ENCODE measurements around the gene ZNF549. TPM values are rescaled to one million over a fixed set of nuclear protein-coding genes. Genes with fewer than 3 reads are reported as not detected.
A peak's percentile ranks its signal among the peaks of the same experiment; 100 is the strongest.
"Not testable (repeated sequence)": the region's sequence is repeated elsewhere in the genome, so short reads cannot be mapped to it uniquely, and the experiment has no call there.

ZNF549 gene
- total RNA-seq (2014; rRNA removed; shearing (Covaris generic)) = 2.6 and 3.9 TPM in 2 replicates

GRCh38 chr19:57527136-57527881 is at the start of gene ZNF549:
ZNF549 (plus strand) TSS chr19:57527356; CDS start chr19:57527574, 218 bp downstream.
- DNase-seq (ENCODE audit: low spot score) = peak; percentile 95
- in situ Hi-C loops (cut with HindIII; ENCODE audit: low sequenced_read_pairs) = no loop called here

DNA sequence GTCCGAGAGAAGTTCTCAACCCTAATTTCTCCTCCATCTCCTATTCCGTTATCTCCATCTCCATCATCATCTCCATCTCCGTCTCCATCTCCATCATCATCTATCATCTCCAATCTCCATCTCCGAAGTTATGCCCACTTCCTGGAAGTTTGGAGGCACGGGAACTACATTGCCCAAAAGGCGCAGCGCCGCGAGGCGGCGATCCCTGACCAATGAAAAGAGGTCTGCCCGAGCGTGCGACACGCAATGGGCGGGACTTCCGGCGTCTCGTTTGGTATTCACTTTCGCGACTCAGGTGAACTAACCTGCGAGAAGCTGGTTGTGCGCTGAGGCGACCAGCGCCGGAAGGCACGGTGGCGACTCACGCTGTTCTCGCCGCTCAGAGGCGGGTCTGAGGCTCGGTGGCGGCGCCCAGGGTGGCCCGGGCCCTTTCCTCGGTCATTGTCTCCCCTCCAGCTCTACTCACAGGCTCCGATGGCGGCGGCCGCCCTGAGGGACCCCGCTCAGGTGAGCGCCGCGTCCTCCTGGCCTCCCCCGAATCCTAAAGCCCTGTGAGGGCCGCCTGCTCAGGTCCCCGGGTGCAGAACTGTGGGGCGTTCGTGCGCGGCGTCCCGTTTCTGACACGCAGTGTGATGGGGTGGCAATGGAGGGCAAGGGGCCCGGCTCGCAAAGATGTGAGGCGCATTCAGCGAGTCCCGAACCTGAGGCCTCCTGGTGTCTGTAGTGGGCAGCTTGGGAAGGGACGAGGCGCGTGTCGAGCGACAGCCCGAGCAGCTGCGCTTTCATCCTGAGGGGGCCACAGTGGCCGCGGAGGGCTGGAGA is 39.5 kb upstream of the ZNF549 start, which contains the start of gene ZNF419:
Gene ZNF419, plus strand, starts transcription at position 274 of the 822 bp plus-strand sequence. Its CDS starts 201 bp downstream, at position 475.
- DNase-seq (ENCODE audit: low spot score) = peak; percentile 94
- in situ Hi-C loops (cut with HindIII; ENCODE audit: low sequenced_read_pairs) = not testable (repeated sequence)

DNA sequence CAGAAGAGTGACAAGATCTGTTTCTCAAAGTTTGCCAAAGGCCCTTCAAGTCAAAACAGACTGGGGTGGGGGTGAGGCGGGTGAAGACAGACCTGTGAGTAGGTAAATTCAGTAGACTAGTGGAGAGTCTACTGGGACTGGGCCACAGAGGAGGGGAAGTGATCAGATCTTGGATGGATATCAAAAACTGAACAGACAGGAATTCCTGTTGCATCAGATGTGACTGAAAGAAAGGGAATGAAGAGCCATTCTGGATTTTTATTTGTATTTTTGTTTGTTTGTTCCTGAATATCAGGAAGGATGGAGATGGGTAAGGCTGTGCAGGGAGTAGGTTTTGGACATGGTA is 38.9 kb upstream of the ZNF549 start:
- in situ Hi-C loops (cut with HindIII; ENCODE audit: low sequenced_read_pairs); DNase-seq (ENCODE audit: low spot score): not testable (repeated sequence)

- in situ Hi-C loops (cut with HindIII; ENCODE audit: low sequenced_read_pairs); DNase-seq (ENCODE audit: low spot score): not testable (repeated sequence)
These were observed 27.9 kb upstream of the ZNF549 start for GRCh38 chr19:57499332-57499679.

GRCh38 chr19:57499680-57500395 is 27.3 kb upstream of the ZNF549 start, which contains the start of gene ZNF773:
ZNF773 (plus strand) TSS chr19:57499938; CDS start chr19:57500081, 143 bp downstream.
- peak; percentile 94 for DNase-seq (ENCODE audit: low spot score)
- in situ Hi-C loops (cut with HindIII; ENCODE audit: low sequenced_read_pairs) = not testable (repeated sequence)

GRCh38 chr19:57500400-57500799 is 26.8 kb upstream of the ZNF549 start:
- in situ Hi-C loops (cut with HindIII; ENCODE audit: low sequenced_read_pairs); DNase-seq (ENCODE audit: low spot score): not testable (repeated sequence)

DNA sequence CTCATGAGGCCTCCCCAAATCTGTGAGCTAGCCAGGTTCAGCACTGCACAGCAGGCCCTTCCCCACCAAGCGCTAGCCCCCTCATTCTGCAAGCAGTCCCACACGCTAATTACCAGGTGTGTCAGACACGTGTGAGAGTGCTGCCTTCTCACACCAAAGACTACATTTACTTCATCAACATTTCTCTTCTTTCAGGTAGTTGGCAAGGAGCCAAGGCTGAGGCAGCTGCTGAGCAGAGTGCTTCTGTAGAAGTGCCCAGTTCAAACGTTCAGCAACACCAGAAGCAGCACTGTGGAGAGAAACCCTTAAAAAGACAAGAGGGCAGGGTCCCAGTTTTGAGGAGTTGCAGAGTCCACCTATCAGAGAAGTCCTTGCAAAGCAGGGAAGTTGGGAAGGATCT is 21.0 kb upstream of the ZNF549 start:
- in situ Hi-C loops (cut with HindIII; ENCODE audit: low sequenced_read_pairs) = no loop called here
- no peak for DNase-seq (ENCODE audit: low spot score)

- in situ Hi-C loops (cut with HindIII; ENCODE audit: low sequenced_read_pairs) = no loop called here
- no peak for DNase-seq (ENCODE audit: low spot score)
These were observed 15.7 kb upstream of the ZNF549 start for GRCh38 chr19:57511484-57511883.

DNA sequence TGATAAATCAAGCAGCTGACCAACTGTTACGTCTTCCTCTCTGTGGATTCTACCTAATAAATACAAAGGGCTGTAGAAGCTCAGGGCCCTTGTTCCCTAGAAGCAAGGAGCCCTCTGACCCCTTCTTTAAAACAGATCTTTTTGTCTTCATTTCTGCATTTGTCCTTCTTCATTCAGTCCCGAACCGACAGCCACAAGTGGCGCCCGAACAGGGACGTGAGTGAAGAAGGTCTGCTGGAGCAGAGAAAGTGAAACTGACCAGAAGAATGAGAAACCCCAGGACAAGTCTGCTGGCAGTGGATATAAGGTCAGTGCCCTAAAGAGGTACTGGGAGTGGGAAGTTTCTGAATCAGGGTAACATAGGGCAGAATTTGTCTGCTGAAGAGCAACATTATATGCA is 14.3 kb upstream of the ZNF549 start:
- no peak for DNase-seq (ENCODE audit: low spot score)
- in situ Hi-C loops (cut with HindIII; ENCODE audit: low sequenced_read_pairs) = no loop called here

- DNase-seq (ENCODE audit: low spot score) = no peak
These were observed 11.9 kb upstream of the ZNF549 start for GRCh38 chr19:57515255-57515654.

GRCh38 chr19:57518021-57518420 is 9.1 kb upstream of the ZNF549 start:
- DNase-seq (ENCODE audit: low spot score); in situ Hi-C loops (cut with HindIII; ENCODE audit: low sequenced_read_pairs): not testable (repeated sequence)

More at GRCh38 chr19:57515255-57515654, 11.9 kb upstream of the ZNF549 start:
- in situ Hi-C loops (cut with HindIII; ENCODE audit: low sequenced_read_pairs) = no loop called here

DNA sequence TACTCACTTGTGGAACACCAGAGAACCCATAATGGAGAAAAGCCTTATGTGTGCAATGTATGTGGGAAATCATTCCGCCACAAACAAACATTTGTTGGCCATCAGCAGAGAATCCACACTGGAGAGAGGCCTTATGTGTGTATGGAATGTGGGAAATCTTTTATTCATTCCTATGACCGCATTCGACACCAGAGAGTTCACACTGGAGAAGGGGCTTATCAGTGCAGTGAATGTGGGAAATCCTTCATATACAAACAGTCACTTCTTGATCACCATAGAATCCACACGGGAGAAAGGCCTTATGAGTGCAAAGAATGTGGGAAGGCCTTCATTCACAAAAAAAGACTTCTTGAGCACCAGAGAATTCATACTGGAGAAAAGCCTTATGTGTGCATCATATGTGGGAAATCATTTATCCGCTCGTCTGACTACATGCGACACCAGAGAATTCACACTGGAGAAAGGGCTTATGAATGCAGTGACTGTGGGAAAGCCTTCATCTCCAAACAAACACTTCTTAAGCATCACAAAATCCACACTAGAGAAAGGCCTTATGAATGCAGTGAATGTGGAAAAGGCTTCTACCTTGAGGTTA is 10.9 kb downstream of the ZNF549 start:
- no peak for DNase-seq (ENCODE audit: low spot score)

DNA sequence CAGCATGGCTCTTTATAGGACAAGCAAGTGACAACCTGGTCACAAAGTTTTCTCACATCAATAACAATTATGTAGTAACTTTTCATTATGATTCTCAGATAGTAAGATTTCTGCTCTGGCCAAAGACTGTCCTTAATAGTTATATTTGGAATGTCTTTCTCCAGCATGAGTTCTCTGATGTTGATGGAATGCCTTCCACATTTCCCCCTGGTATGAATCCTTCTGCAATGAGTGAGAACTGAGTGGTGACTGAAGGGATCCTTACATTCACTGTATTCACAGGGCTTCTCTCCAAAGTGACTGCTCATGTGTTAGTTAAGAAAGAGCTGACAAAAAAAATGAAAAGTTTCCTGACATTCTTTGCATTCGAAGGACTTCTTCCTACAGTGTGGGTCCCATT is 19.4 kb downstream of the ZNF549 start:
- in situ Hi-C loops (cut with HindIII; ENCODE audit: low sequenced_read_pairs) = no loop called here
- DNase-seq (ENCODE audit: low spot score) = no peak

More for the DNA sequence above, 10.9 kb downstream of the ZNF549 start:
- in situ Hi-C loops (cut with HindIII; ENCODE audit: low sequenced_read_pairs) = no loop called here

DNA sequence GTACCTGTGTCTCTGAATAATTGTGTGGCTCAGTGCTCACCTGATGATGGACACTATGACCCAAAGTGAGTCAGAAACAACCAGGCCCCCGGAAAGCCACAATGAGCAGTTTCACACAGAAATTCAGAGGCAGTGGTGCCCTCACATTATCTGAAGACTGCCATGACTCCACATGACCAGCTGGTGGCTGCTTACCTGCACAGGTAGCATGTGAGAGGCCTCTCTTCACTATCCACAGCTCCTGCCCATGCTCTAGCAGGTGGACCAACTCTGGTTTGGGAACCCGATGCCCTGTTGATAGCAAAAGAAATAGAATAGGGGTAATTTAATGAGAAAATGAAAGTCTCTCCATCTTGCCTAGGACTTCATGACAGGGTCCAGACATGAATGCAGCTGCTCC is 25.3 kb downstream of the ZNF549 start:
- in situ Hi-C loops (cut with HindIII; ENCODE audit: low sequenced_read_pairs) = no loop called here
- no peak for DNase-seq (ENCODE audit: low spot score)

DNA sequence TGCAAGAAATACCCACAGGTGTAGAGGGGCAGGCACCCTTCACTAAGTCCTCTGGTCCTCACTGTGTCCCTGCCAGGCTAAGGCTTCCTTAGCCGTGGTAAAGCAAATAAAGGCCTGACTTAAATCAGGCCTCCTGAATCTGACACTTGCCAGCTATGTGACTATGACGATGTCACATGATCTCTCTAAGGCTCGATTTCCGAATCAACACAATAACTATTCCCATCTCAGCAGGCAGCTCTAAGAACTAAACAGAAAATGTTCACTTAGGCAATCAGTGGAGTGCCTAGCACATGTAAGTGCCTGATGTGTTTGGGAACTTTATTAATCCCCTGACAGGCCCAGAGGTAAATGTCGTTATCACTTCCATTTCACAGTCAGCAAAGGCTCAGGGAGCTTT is 30.5 kb downstream of the ZNF549 start:
- in situ Hi-C loops (cut with HindIII; ENCODE audit: low sequenced_read_pairs) = no loop called here
- DNase-seq (ENCODE audit: low spot score) = no peak

- peak; percentile 8 for DNase-seq (ENCODE audit: low spot score)
- in situ Hi-C loops (cut with HindIII; ENCODE audit: low sequenced_read_pairs) = no loop called here
These were observed 31.4 kb downstream of the ZNF549 start for GRCh38 chr19:57558525-57558924.

- in situ Hi-C loops (cut with HindIII; ENCODE audit: low sequenced_read_pairs) = no loop called here
- DNase-seq (ENCODE audit: low spot score) = peak; percentile 13
These were observed 31.9 kb downstream of the ZNF549 start for GRCh38 chr19:57559008-57559403.

- in situ Hi-C loops (cut with HindIII; ENCODE audit: low sequenced_read_pairs) = no loop called here
- DNase-seq (ENCODE audit: low spot score) = peak; percentile 94
These were observed 32.4 kb downstream of the ZNF549 start, which contains the start of gene ZNF550 for GRCh38 chr19:57559404-57560025. ZNF550 (minus strand) TSS chr19:57559863; CDS start chr19:57559682, 181 bp downstream.

DNA sequence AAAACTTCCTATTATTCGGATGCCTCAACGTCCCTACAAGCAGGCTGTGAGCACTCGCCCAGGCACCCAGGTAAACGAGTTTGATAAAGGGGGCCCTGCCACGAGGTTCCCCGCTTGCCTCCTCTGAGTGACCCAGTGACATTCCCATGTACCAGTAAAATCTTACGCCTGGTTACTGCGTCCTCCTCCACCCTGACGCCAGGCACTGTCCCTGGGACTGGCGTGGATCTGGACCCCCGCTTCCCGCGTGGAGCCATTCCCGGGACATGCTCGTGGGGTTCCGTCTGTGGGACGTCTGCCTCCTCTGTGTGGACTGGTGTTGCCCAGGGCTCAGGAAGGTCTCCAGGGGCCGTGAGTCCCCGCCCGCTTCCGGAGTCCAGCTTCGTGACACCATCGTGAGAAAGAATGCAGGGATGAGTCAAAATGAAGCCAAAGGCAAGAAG is 32.9 kb downstream of the ZNF549 start:
- in situ Hi-C loops (cut with HindIII; ENCODE audit: low sequenced_read_pairs) = no loop called here
- no peak for DNase-seq (ENCODE audit: low spot score)
